GM21786 (cell line): Measurements from ENCODE around the gene ENDOV.

Experiments
- ATAC-seq: cut with Tn5 transposase; IDR thresholded peaks from one replicate; pipeline ENCODE4 v1.9.1; 2021; ENCODE audit not compliant: unreplicated experiment

The ENDOV gene

DNA sequence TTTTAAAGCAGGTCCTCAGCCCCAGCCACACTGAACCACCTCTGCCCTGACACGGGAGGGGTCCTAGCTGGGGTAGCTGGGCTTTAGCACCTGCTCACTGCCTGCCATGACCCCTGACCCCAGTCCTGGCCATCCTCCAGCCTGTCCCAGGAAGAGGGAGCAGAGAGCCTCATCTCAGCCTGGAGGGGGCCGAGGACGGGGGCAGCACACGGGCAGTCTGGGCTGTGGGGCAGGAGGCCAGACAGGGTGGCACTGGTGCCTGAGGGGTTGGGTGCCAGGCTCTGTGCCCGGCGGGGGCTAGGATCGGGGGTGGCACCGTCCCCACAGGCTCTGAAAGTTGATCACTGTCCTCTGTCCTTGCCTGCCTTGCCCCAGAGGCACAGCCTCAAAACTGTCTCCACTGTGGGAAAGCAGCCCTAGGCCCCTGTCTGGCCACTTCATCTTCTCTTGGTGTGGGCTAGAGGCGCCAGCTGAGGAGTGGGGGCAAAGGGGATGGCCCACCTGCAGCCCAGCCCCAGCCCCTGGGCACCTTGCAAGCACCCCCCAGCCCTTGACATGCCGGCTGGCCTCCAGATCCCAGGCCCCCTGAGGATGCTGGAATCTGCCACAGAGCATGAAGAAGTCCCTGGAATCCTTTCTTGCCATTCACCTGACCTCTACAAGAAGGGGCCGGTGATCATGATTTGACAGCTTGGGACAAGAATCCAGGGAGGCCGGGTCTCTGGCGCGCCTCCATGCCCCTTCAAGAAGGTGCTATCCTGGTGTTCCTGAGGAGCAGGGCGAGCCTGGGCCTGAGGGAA, 15.7 kb downstream of the ENDOV start:
- ATAC-seq, result no peak

DNA sequence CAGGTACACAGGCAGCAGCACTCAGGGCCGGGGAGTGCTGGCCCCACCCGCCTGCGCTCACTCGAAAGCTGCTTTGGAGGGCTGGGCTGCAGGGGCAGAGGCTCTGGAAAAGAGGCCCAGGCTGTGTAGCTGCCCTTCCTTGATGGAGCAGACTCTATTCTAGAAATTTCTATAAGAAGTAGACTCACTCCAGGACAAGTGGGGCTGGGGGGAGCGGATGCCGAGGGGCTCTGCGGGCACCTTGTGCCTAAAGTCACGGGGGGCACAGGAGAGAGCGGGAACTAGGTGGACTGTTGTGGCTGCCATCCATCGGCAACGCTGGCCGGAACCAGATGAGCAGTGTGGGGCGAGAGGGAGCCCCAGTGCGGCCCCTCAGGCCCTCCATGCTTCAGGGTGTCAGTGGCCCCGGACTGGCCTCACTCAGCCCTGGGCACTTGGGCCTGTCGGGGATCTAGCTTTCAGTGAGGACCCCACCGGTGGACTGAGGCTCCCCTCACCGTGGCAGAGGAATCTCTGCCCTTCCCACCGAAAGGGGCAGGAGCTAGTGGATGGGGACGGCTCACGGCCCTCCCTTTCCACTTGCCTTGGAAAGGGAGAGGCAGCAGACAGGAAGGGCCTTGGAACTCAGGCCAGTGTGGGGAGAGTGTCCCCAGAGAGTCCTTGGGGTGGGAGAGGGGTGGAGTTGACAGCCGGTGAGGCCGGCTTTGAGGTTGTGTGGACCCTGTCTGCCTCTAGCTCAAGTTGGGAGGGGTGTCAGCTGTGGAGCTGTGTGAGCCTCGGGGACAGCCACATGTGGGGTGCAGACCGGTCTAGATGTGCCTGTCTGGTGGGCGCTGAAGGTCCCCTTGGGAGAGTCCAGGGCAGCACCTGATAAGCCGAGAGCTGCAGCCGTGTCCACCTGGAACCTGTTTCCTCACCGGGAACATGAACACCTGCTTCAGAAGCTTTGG, 16.6 kb downstream of the ENDOV start:
- no peak for ATAC-seq

DNA sequence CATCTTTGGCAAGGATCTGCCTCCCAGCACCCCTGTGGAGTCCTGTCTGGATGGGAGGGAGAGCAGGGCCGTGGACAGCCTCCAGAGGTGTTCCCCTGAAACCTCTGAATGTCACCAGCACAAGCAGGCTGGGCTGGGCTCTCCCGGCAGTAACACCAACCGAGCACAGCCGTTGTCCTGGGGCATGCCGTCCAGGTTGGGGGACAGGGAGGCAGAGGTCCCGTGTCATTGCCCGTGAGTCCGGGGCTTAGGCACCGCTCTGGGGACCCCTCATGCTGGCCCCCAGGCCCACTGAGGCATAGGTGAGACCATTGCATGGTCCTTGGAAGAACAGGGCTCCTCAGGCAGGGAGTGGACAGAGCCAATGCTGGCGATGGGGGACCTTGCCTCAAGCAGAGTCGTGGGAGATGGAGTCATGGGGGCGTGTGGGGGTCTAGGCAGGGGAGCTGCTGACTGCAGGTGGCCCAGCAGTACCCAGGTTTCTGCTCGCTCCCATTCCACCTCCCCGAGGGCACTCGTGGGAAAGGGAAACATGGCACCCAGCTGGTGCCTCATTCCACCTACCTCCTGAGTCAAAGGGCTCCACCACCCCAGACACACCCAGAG, 17.5 kb downstream of the ENDOV start:
- no peak for ATAC-seq

DNA sequence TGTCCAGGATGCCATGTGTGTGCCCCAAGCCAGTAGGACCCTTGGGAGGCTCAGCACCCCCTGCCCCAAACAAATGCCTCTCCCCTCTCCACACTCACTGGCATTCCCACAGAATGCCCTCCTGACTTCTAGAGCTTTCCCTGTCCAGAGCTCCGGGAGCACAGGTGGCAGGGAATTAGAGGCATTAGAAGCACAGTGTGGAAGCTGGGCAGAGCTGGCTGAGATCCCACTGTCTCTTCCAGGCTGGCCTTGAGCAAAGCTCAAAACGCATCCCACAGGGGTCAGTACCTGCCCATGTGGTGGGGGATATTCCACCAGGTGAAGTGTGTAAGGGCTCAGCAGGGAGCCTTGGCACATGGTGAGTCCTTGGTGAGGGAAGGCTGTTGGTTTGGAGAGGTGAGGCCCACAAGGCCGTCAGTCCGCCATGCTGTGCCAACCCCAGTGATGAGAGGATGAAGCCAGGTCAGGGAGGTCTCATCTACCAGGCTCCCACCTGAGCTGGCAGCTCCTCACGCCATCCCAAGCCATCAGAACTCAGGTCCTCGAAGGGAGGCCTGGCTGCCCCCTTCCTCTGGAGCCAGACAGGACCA, 18.1 kb downstream of the ENDOV start:
- no peak for ATAC-seq

DNA sequence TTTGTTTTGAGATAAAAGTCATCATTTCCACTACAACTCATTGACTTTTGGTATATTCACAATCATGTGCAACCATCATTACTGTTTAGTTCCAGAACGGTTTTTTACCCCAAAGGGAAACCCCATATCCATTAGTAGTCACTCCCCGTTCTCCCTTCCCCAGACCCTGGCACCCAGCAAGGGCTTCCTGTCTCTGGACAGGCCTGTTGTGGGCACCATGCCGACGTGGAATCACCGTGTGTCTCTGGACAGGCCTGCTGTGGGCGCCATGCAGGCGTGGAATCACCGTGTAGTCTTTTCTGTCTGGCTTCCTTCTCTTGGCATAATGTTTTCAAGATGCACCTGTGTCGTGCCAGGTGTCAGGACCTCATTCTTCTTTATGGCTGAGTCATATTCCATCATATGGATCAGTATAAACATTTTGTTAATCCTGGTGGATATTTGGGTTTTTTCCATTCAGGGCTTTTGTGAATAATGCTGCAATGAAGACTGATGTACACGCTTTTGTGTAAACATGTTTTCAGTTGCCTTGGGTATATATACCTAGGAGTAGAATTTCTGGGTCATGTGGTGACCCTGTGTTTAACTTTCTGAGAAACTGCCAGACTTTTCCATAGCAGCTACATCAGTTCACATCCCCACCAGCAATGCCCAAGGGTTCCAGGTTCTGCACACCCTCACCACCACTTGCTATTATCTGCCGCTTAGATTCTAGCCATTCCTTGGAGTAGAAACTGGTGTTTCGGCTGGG, 19.1 kb downstream of the ENDOV start:
- no peak for ATAC-seq

DNA sequence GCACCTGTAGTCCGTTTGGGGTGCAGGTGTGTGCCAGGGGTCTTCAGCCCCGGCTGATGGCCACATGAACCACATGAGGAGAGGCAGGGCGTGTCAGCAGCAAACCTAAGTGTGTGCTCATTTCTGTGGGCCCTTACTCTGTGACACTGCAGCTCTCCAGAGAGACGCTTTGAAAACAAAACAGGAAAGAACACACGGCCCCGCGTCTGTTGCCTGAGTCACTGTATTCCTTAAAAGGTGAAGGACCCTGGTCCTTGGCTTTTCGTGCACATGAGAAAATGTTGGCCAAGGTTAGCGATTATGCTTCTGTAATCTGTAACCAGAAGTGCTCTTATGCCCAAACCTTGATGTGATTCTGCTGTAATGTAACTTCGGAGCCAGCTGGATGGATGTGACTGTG, 22.6 kb downstream of the ENDOV start:
- no peak for ATAC-seq

DNA sequence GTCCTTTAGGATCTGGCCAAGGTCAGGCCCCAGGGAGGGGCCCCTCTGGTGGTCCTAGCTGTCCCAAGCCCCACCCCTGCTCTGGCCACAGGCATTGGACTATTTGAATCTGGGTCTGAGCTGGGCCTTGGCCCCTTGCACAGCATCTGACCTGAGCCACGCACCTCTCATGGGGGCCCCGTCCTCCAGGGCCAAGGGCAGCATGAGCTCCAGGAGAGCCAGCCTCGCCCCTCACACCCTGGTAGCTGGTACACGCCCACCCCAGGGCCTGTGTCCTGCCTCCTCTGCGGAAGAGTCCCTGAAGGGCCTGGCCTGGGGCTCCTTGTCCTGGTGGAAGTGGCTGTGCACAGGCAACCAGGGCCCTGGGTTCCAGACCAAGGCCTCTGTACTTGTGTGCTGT, 23.8 kb downstream of the ENDOV start:
- no peak for ATAC-seq

DNA sequence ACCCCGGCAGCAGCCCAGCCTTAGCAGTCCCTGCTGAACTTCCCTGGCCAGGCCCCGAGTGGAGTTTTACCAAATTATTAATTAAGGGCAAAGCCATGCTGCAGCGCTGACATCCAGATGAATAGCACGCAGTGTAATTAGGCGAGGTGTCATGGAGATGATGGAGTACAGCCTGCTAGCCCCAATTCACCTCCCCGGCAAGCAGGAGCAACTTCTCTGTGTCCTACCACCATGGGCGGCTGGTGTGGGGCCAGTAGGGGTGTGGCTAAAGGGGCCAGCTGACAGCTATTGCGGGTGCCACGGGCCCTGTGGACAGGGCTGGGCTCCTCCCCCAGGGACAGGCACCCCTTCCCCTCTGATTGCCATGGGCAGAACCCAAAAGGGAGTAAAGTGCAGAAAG, 24.5 kb downstream of the ENDOV start:
- ATAC-seq, result no peak

DNA sequence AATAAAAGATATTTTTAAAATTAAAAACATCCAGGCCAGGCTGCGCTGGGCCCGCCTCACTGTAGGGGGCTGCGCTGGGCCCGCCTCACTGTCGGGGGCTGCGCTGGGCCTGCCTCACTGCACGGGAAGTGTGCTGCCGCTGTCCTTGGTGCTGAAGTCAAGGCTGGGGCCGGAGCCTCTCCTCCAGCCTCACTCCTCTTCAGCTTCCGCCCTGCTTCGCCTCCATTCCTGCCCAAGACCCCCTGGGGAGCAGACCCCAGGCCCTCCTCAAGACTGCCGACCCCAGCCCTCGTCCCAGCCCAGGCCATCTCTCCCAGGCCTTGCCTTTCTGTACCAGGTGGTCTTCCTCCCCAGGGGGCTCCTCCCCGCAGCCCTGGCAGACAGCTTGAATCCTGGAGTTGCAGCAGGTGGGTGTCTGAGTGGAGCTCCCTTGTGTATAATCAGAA, 26.2 kb downstream of the ENDOV start:
- no peak for ATAC-seq

DNA sequence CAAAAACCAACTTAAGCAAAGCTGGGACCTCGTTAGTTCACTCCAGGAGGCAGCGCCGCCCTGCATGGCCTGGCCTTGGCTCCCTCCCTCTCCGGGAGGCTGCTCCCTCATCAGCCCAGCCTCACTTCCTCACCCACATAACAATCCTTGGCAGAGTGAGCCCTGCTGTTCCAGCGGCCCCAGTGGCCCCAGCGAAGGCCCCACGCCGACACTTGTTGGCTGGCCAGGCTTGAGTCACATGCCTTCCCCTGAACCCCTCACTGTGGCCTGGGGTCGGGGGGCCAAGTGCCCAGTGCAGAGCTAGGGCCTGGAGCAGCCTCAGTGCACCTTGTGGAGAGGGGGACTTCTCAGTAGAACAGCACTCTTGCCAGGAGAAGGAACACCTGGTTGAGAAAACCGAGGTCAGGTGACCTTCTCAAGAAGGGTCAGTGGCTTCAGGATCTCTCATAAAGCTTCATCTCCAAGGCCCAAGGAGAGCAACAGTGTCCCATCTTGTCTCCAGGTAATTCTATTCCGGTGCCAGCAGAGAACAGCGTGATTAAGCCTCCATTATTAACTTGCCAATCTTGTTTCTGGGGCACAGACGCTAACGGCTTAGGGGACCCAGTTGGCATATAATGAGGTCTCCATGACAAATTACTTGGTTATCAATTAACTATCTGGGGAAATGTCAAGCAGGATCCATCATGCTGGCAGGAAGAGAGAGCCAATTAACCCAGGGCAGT, 26.8 kb downstream of the ENDOV start:
- no peak for ATAC-seq

DNA sequence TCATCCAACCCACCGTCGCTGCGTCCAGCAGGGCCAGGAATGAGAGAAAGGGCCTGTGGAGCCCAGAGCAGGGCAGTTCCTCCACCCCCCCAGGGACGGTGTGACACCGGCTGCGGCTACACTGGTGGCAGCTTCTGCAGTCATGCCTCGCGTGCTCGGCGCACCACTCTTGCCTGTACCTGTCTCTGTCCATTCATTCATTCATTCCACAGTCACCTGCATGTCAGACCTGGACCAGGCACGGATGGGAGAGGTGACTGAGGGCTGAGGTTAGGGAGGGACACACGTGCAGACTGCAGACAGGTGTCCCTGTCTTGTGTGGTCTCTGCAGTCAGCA, 27.3 kb downstream of the ENDOV start:
- ATAC-seq, result no peak

DNA sequence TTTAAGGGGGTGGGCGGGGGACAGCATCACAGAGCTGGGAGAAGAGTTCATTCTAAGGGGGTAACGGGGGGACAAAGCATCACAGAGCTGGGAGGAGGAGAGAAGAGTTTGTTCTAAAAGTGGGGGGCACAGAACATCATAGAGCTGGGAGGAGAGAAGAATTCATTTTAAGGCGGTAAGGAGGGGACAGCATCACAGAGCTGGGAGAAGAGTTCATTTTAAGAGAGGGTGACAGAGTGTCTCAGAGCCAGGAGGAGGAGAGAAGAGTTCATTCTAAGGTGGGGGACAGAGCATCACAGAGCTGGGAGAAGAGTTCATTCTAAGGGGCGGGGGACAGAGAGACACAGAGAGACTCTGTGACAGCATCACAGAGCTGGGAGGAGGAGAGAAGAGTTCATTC, 27.8 kb downstream of the ENDOV start:
- no peak for ATAC-seq

DNA sequence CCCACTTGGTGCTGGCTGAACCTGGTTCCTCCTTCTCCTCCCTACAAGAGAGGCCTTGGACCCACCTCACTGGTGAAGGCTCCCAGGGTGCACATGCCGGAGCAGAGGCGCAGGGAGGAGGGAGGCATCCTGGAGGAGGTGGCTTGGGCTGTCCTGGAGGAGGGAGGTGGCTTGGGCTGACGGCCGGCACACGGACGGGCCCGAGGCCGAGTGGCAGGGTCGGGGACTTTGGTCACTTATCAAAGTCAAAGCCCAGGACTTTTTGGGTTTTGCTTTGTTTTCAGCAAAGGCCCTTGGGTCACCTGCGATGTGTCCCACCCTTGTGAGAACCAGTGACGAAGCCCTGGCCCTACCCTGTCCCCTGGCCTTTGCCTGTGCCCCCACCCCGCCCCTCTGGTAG, 28.5 kb downstream of the ENDOV start:
- ATAC-seq, result no peak

DNA sequence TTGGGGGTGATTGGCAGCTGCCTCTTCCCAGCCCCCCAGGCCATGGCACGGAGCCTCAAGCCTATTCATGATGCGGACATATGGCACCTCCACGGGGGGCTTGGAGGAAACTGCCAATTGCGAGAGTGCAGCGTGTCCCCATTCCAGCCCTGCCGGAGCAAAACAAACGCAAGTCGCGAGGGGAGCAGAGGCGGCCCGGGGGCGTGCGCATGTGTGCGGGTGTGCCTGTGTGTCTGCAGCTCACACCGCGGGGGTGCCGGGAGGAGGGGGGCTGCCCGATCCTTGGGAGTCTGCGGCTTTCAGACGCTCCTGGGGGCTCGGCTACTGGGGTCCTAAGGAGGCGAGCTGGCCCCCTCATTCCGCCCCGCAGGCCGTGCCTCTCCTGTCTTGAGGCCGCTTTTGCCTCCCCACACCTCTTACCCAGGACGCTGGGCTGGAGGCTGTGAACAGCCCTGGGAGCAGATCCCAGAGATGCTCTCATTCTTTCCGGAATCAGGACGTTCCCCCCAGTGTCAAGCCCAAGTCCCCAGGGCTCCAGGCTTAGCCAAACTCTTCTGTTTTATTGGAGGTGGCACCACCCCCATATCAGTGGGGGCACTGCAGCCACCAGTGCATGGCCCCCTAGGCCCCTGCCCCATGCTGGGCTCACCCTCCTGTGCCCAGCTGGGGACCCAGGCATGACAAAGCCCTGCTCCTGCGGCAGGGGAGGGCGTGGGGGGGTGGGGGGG, 29.1 kb downstream of the ENDOV start:
- no peak for ATAC-seq

DNA sequence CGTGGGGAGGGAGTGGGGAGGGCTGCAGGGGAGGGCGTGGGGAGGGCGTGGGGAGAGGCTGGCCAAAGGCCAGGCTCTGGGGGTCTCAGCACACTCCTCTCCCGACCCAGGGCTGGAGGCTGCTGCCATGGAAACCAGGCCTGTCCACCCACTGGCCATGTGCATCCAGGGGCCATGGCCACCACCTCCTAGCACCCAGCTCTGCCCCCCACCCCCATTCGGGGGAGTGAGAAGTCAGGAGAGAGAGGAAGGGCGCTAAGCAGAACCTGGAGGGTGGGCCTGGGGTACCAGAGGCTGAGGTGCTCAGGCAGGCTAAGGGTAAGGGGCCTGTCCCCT, 29.6 kb downstream of the ENDOV start:
- ATAC-seq, result no peak

DNA sequence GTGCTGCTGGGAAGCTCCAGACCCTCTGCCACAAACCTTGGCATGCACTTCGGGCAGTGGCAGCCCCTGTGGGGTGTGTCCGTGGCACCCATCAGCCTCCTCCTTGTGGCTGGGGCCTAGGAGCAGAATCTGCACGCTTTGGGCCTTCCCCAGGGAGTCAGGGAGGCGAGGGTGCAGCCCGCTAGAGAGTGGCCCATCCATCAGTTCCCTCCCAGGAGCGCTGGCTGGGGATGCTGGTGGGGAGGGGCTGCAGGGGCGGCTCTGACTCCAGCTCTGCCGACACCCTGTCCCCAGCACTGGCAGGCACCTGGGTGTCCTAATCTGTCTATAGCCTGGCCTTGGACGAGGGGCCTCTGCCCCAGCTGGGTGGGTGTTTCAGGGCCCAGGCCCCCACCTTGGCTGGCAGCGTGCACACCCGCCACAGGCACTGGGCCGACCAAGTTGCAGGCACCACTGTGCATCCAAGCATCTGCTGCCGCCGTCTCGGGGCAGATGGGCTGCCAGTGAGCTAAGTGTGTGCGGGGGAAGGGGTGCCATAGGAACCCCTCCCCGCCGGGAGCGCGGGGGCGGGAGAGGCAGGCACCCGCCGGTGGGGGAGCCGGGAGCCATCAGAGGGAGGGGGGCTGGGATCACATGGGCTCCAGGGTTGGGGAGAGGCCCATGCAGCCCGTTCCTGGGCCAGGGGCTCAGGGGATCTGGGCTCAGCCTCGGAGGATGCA, 30.2 kb downstream of the ENDOV start:
- no peak for ATAC-seq

DNA sequence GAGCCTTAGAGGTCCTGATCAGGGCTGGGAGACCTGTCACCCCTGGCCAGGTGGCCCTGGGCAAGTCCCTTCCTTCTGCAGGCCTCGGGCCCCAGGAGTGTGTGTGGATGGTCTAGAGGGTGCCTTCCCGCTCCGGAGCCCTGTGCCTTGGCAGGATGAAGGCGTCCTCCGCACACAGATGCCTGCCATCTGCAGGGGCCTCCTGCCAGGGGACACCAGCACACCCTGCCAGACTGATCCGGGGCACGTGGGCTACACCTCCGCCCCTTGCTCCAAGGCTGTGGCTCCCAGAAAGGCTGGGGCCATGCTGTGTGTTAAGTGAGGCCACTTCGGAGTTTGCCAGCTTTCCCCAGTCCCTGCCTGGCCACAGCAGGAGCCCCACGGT, 30.8 kb downstream of the ENDOV start:
- no peak for ATAC-seq

DNA sequence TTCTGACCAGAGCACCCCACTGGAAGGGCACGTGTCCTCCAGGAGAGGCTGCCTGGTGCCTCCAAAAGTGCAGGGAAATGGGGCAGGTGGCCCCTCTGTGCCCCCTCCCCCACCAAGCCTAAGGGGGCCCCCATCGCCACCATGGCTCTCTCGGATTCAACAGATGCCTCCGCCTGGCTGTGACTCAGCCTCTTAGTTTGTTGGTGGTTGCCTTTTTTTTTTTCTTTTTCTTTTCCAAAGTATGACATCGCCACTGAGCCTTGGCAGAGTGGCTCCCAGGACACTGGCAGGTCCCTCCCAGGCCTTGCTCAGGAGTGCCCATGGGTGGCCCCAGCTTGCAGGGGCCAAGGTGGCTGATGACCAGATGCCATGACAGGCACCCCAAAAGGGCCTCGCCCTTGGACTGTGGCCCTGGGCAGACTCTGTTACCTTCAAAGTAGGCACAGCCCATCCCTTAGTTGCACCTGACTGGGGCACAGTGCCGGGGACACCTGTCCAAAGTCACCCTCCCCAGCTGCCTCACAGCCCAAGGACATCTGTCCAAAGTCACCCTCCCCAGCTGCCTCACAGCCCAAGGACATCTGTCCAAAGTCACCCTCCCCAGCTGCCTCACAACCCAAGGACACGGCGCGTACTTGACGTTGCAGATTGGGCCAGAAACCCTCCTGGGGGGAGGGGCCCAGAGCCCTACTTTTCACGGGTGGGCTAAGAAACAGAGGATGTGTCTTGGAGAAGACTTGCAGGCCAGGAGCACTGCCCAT, 31.9 kb downstream of the ENDOV start:
- ATAC-seq, result no peak
